Subcutaneous adipose tissue (tissue), 4 donors: ENCODE measurements around the gene CSNK1D. TPM values are rescaled to one million over a fixed set of nuclear protein-coding genes. Genes with fewer than 3 reads are reported as not detected.

ENCODE experiments used
- total RNA-seq, 4 donors: library from RNA; depleted of rRNA; stranded (reverse); fragments of >200 nt; gene quantifications; one replicate each; pipeline ENCODE4 v1.1.0, GENCODE V29; 2016
- TF ChIP-seq, protein P1 (sequence below): fragments of 450-650 bp; IDR thresholded peaks from one replicate; pipeline ENCODE4 v1.5.1; 2016; ENCODE audit warnings: low read depth, mild to moderate bottlenecking, control low read depth, antibody characterized with exemption, moderate library complexity

Gene CSNK1D
- total RNA-seq, 4 donors from 2014 or later = 55.1 to 139 (median 64.5) TPM

DNA sequence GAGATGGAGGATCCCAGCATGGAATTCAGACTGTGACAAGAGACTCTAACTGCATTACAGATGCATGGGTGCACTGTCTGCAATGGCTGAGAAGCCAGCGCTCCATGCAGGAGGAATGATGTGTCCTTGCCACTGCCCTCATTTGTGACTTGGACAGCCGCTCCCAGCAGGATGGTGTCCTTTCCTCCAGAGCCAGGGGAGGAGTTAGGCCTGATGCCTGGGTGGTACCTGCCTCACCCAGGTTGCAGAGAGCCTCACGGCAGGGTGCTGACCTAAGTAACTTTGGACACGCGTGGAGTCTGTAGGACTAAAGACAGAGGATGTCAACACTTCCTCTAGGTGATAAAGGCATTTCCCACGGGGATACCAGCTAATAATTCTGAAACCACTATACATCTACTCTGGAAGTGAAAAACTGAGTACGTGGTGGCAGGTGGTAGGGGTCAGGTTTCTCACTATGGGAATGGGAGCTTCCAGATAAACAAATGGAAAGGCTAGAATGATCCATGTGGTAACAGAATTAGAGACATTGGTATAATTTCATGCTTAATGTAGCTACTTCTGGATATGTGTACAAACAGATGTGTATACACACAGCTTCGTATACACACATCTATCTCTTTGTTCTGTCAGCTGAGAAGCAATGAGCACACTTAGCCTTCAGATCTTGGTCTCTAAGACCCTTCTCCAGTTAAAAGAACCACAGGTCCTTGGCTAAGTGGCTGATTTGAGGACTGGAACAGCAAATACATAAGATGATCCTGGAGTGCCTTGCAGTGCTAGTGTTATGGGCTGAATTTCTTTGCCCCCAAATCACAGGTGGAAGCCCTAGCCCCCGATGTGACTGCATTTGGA is 13.7 kb upstream of the CSNK1D start:
- TF ChIP-seq, protein P1, sequence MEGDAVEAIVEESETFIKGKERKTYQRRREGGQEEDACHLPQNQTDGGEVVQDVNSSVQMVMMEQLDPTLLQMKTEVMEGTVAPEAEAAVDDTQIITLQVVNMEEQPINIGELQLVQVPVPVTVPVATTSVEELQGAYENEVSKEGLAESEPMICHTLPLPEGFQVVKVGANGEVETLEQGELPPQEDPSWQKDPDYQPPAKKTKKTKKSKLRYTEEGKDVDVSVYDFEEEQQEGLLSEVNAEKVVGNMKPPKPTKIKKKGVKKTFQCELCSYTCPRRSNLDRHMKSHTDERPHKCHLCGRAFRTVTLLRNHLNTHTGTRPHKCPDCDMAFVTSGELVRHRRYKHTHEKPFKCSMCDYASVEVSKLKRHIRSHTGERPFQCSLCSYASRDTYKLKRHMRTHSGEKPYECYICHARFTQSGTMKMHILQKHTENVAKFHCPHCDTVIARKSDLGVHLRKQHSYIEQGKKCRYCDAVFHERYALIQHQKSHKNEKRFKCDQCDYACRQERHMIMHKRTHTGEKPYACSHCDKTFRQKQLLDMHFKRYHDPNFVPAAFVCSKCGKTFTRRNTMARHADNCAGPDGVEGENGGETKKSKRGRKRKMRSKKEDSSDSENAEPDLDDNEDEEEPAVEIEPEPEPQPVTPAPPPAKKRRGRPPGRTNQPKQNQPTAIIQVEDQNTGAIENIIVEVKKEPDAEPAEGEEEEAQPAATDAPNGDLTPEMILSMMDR = no peak

GRCh38 chr17:82285141-82285540 is 11.6 kb upstream of the CSNK1D start:
- TF ChIP-seq, protein P1 = no peak

DNA sequence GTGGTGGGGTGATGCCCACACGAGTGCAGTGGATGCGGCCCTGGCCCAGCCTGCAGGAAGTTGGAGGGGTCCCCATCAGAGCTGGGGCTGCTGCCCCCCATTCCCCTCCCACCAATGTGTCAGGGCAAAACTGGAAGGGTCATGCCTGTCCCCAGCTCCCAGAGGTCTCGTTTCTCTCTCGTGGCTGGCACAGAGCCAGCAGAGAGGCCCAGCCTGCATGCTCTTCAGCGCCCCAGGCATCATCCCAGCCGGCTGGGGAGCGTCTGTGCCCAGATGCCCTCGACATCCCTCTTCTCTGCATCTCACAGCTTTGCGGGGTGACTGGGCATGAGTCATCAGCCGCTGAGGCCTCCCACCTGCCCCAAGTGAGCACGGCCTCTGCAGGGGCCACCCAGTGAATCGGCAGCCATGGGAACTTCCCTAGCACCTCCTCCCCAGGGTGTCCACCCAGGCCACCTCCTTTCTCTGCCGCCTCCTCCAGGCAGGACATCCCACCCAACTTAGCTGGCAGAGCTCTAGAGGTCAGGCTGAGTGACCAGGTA is 9.8 kb upstream of the CSNK1D start:
- TF ChIP-seq, protein P1 = no peak

DNA sequence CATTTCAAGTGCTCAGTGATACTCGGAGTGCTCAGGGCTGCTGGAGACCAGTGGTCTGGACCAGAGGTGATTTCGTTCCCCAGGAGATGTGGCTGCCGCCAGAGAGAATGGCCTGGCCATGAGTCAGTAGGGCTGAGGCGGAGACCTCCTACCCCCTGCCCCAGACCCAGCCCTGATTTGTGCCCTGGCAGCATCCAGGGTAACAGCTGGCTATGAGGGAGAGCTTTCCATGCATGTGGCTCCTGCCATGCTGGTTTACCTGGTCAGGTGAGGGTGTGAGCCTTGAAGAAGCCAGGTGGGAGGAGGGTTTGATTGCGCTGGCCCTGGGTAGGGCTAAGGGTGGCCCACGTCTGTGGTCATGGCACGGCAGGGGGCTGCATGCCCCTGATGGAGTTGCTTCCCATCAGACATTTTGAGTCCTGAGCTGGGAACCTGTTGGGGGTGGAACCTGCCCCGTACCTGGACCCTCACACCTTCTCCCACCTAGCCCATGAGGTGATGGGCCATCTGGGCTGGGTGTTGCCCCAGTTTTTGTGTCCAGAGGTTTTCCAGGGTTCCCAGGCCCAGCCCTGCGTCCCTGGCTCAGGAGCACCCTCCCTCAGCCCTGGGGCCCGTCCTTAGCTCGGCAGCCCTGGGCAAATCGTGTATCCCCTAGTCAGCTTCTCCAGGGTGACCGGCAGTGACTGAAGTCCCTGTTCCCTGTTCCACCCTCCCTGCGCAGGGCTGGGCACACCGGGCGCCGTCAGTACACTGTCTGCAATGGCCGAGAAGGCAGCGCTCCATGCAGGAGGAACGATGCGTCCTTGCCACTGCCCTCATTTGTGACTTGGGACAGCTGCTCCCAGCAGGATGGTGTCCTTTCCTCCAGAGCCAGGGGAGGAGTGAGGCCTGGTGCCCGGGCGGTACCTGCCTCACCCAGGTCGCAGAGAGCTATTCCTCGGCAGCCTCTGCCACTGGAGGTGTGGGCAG is 9.0 kb upstream of the CSNK1D start:
- TF ChIP-seq, protein P1 = no peak

DNA sequence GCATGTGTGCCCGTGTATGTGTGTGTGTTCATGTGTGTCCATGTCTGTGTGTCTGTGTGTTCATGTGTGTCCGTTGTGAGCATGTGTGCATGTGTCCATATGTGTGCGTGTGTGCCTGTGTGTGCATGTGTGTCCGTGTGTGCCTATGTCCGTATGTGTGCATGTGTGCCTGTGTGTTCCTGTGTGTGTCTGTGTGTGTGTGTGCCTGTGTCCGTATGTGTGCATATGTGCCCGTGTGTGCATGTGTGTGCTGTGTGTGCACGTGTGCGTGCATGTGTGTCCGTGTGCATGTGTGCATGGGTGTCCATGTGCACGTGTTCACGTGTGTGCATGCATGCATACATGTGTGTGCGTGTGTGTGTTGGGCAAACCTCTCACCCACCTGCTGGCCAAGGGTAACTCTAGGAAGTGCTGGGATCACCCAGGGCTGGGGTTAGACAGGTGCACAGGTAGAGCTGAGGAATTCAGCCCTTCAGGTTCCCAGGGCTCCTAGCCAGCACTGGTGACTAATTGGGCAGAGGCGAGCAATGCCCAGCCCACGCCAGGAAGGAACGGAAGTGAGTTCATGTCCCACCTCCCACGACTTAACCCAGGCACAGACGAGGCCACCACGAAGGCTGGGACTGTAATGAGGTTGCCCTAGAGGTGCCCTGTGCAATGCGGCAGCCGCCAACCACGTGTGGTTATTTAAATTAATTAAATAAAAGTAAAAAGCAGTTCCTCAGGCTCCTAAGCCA is 8.2 kb upstream of the CSNK1D start:
- TF ChIP-seq, protein P1 = no peak

DNA sequence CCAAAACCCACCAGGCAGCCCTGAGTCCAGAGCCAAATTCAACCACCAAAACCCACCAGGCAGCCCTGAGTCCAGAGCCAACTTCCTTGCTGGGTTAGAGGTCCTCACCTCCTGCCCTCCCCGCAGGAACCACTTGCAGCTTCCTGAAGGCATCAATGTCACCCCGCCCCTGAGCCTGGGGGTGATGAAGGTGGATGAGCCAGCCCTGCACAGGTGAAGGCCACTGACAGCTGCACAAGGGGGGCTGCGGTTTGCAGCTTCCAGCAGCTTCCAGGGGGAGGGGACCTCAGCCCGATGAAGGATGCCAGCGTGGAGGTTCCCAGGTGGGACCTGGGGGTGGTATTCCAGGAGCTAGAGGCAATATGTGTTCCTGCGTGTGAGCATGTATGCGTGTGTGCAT is 7.6 kb upstream of the CSNK1D start:
- TF ChIP-seq, protein P1 = no peak
